Fibroblast of lung (primary cell): ENCODE data around the gene DNAH10.
"Not testable (repeated sequence)": the region's sequence is repeated elsewhere in the genome, so short reads cannot be mapped to it uniquely, and the experiment has no call there.

Experiments
- EZH2 ChIP-seq: IDR thresholded peaks from 2 replicates; pipeline ENCODE4 v1.5.1; 2012; ENCODE audit warnings: low read length, control low read depth, mild to moderate bottlenecking; ENCODE audit errors: missing control alignments
- TF ChIP-seq, protein P1 (sequence below), 2 donors: IDR thresholded peaks in 1 of 2; conservative IDR thresholded peaks in 1 of 2; 1 replicate in 1 of 2; 2 replicates in 1 of 2; pipeline ENCODE4 v1.5.1; 2011 to 2012; ENCODE audit warnings: low read length in 2 of 2, control low read depth in 1 of 2, inconsistent platforms in 1 of 2, low read depth in 1 of 2, mild to moderate bottlenecking in 1 of 2

DNA sequence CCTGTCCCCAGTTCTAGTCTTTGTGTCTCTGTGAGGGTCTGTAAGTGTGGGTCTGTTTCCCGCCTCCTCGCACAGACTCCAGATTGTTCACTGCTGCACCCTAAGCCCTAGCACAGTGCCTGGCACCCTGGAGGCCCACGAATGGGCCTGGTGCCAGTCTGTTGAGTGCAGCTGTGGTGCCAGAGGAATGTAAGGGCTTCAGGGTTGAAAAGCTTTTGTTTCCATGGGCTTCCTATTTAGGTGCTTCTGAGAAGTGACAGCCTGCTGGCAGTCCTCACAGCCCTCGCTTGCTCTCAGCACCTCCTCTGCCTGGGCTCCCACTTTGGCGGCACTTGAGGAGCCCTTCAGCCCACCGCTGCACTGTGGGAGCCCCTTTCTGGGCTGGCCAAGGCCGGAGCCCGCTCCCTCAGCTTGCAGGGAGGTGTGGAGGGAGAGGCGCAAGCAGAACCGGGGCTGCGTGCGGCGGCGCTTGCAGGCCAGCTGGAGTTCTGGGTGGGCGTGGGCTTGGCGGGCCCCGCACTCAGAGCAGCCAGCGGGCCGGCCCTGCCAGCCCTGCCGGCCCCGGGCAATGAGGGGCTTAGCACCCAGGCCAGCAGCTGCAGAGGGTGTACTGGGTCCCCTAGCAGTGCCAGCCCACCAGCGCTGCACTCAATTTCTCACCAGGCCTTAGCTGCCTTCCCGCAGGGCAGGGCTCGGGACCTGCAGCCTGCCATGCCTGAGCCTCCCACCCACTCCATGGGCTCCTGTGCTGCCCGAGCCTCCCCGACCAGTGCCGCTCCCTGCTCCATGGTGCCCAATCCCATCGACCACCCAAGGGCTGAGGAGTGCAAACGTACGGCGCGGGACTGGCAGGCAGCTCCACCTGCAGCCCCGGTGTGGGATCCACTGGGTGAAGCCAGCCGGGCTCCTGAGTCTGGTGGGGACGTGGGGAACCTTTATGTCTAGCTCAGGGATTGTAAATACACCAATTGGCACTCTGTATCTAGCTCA is 184.7 kb downstream of the DNAH10 start:
- TF ChIP-seq, protein P1, sequence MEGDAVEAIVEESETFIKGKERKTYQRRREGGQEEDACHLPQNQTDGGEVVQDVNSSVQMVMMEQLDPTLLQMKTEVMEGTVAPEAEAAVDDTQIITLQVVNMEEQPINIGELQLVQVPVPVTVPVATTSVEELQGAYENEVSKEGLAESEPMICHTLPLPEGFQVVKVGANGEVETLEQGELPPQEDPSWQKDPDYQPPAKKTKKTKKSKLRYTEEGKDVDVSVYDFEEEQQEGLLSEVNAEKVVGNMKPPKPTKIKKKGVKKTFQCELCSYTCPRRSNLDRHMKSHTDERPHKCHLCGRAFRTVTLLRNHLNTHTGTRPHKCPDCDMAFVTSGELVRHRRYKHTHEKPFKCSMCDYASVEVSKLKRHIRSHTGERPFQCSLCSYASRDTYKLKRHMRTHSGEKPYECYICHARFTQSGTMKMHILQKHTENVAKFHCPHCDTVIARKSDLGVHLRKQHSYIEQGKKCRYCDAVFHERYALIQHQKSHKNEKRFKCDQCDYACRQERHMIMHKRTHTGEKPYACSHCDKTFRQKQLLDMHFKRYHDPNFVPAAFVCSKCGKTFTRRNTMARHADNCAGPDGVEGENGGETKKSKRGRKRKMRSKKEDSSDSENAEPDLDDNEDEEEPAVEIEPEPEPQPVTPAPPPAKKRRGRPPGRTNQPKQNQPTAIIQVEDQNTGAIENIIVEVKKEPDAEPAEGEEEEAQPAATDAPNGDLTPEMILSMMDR (conservative IDR thresholded peaks at IDR 0.05 in 1 of 2, IDR thresholded peaks at IDR 0.05 in 1 of 2; ENCODE audit: low read depth in 1 of 2, low read length in 2 of 2): not testable (repeated sequence)
- not testable (repeated sequence) for TF ChIP-seq EZH2
